Natural killer cell (primary cell): ENCODE data around the gene HRG. TPM values are rescaled to one million over a fixed set of nuclear protein-coding genes. Genes with fewer than 3 reads are reported as not detected.

Experiments used
- ATAC-seq, 3 donors: fragments of 150-1000 bp in 2 of 3; fragments of 200-7000 bp in 1 of 3; cut with Tn5 transposase; 1 replicate in 1 of 3; 2 replicates in 2 of 3; pipeline ENCODE4 v1.10.0; 2021; ENCODE audit warnings: mild to moderate bottlenecking in 2 of 3, moderate library complexity in 2 of 3
- DNase-seq, 2 donors: peaks; one replicate each; pipeline versions ENCODE4 v3.0.0 to v3.0.0-alpha.2; 2013 to 2021; ENCODE audit warnings: mixed read lengths in 1 of 2
- H3K27ac ChIP-seq: one replicate; pipeline ENCODE4 v1.5.1; 2013; ENCODE audit warnings: mild to moderate bottlenecking, low read length
- H3K27me3 ChIP-seq: one replicate; pipeline ENCODE4 v1.6.1; 2013; ENCODE audit warnings: low read length; ENCODE audit not compliant: control insufficient read depth, insufficient read depth
- H3K36me3 ChIP-seq: one replicate; pipeline ENCODE4 v1.6.1; 2013; ENCODE audit warnings: low read length; ENCODE audit not compliant: control insufficient read depth, insufficient read depth
- H3K4me1 ChIP-seq: one replicate; pipeline ENCODE4 v1.6.1; 2013; ENCODE audit warnings: low read length; ENCODE audit not compliant: control insufficient read depth, insufficient read depth
- H3K4me3 ChIP-seq: one replicate; pipeline ENCODE4 v1.5.1; 2013; ENCODE audit warnings: low read length
- H3K9me3 ChIP-seq: one replicate; pipeline ENCODE4 v1.6.1; 2013; ENCODE audit warnings: low read length; ENCODE audit not compliant: control insufficient read depth, insufficient read depth
- H3K27ac Mint-ChIP-seq, 2 donors: one replicate each; pipeline ENCODE4 v1.8.0; 2022; ENCODE audit warnings: mild to moderate bottlenecking in 2 of 2, mixed read lengths in 2 of 2, moderate library complexity in 1 of 2
- H3K27me3 Mint-ChIP-seq, 2 donors: one replicate each; pipeline ENCODE4 v1.8.0; 2022; ENCODE audit warnings: low read depth in 2 of 2, mixed read lengths in 2 of 2
- H3K36me3 Mint-ChIP-seq: one replicate; pipeline ENCODE4 v1.8.0; 2022; ENCODE audit warnings: mixed read lengths
- H3K4me1 Mint-ChIP-seq, 2 donors: one replicate each; pipeline ENCODE4 v1.8.0; 2022; ENCODE audit warnings: mixed read lengths in 2 of 2
- H3K4me3 Mint-ChIP-seq: one replicate; pipeline ENCODE4 v1.8.0; 2022; ENCODE audit warnings: mild to moderate bottlenecking, moderate library complexity, mixed read lengths
- H3K9me3 Mint-ChIP-seq, 2 donors: one replicate each; pipeline ENCODE4 v1.8.0; 2022; ENCODE audit warnings: mixed read lengths in 2 of 2
- CTCF ChIP-seq: fragments of 200-600 bp; IDR thresholded peaks from one replicate; pipeline ENCODE4 v1.8.0; 2022; ENCODE audit warnings: antibody characterized with exemption
- WGBS: methylation state at CpG from one replicate; pipeline ENCODE4 v1.1.7; 2013; ENCODE audit warnings: missing lambda C conversion rate; ENCODE audit not compliant: insufficient coverage; 5-methylcytosine and 5-hydroxymethylcytosine counted together
- intact Hi-C: fragments of 100-400 bp; cut with micrococcal nuclease; formaldehyde crosslinking; loops from one replicate; pipeline ENCODE4 v1.14.2; 2022
- total RNA-seq, 4 donors: library from RNA; stranded (reverse); fragments of 120-200 nt in 1 of 4; gene quantifications; one replicate each; pipeline versions ENCODE4 v1.2.3 to v1.2.4, GENCODE V29; 2013 to 2022

Gene HRG
- total RNA-seq, 3 donors from 2014 or later (not counting 1 experiment from before 2014, with no cell fraction given) = not detected

DNA sequence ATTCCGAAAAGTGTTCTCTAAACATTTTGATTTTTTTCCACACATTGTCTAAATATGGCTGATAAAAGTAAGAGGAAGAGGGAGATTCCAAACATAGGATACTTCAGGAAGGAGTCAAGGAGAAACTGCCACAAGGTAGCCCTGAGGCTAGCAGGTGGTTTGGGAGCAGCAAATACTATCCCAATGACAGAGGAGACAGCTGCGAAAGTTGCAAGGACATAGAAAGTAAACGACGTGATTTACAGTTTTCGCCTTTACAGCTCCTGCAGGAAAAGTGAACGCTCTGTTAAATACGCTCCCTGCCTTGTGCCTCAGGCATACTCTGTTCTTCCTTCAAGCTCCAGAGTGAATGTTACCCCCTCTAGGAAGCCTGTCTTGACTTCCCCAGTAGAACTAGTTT, 29.3 kb upstream of the HRG start:
- TF ChIP-seq CTCF = no peak
- Histone ChIP-seq H3K27ac (no peak overlapping the region), H3K27me3 (no peaks in the 10 kb centered on the region), H3K4me1 (no peaks in the 10 kb centered on the region), H3K4me3 (no peak overlapping the region), H3K9me3 (no peaks in the 10 kb centered on the region), H3K36me3 (no peaks in the 10 kb centered on the region)
- Mint-ChIP-seq H3K4me3 (no peak overlapping the region), H3K4me1 (no peaks in the 10 kb centered on the region), H3K27ac (no peak overlapping the region), H3K9me3 (no peaks in the 10 kb centered on the region), H3K27me3 (peaks cover 28 to 39% of the 10 kb centered on the region in 2 donors), H3K36me3 (no peaks in the 10 kb centered on the region)
- ATAC-seq (no peak), DNase-seq (no peak)
- WGBS = 87% methylated on average over 6 of the region's 7 CpGs
- intact Hi-C loops = no loop called here

DNA sequence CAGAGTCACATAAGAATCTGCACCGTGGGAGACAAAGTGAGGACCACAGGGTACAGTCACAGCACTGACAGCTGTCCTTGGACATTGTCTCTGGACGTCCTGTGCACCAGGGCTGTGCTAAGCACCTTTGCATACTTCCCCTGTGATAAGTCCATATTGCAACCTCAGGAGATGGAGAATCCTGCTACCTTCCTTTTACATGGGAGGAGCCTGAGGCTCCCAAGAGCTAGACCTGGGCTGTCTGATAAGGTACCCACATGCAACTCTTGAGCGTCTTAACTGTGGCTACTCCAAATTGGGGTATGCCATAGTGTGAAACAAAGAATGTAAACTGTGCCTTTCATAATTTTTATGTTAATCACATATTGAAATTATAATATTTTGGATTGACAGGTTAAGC, 28.1 kb upstream of the HRG start:
- DNase-seq (no peak), ATAC-seq (no peak)
- Histone ChIP-seq H3K4me3 (no peak overlapping the region), H3K9me3 (no peaks in the 10 kb centered on the region), H3K27me3 (no peaks in the 10 kb centered on the region), H3K36me3 (no peaks in the 10 kb centered on the region), H3K27ac (no peak overlapping the region), H3K4me1 (no peaks in the 10 kb centered on the region)
- H3K27me3 Mint-ChIP-seq = peaks cover 30 to 49% of the 10 kb centered on the region in 2 donors
- TF ChIP-seq CTCF = no peak
- WGBS = 70% methylated on average over 3 of the region's 3 CpGs
- no peaks in the 10 kb centered on the region for H3K36me3 Mint-ChIP-seq
- H3K4me3 Mint-ChIP-seq = no peak overlapping the region
- intact Hi-C loops = no loop called here
- H3K4me1 Mint-ChIP-seq = no peaks in the 10 kb centered on the region
- H3K27ac Mint-ChIP-seq = no peak overlapping the region
- no peaks in the 10 kb centered on the region for H3K9me3 Mint-ChIP-seq

- DNase-seq (no peak), ATAC-seq (no peak)
- no peak for TF ChIP-seq CTCF
- Mint-ChIP-seq H3K27me3 (peaks cover 33 to 55% of the 10 kb centered on the region in 2 donors), H3K27ac (no peak overlapping the region), H3K9me3 (no peaks in the 10 kb centered on the region), H3K4me1 (peaks cover 0 to 1% of the 10 kb centered on the region in 2 donors), H3K36me3 (no peaks in the 10 kb centered on the region), H3K4me3 (no peak overlapping the region)
- 87% methylated on average over 2 of the region's 2 CpGs for WGBS
- peaks cover 2% of the 10 kb centered on the region for H3K4me1 ChIP-seq
- H3K36me3 ChIP-seq = no peaks in the 10 kb centered on the region
- no peaks in the 10 kb centered on the region for H3K9me3 ChIP-seq
- no peaks in the 10 kb centered on the region for H3K27me3 ChIP-seq
- no peak overlapping the region for H3K4me3 ChIP-seq
- intact Hi-C loops = no loop called here
- no peak overlapping the region for H3K27ac ChIP-seq
These were observed 27.6 kb upstream of the HRG start for GRCh38 chr3:186638259-186638658.

GRCh38 chr3:186639778-186640472, 25.9 kb upstream of the HRG start, which contains the start of gene FETUB:
Gene FETUB, plus strand, starts transcription at chr3:186640399. Its CDS starts 62 bp downstream, at chr3:186640461.
- no peaks in the 10 kb centered on the region for H3K36me3 Mint-ChIP-seq
- H3K9me3 Mint-ChIP-seq = no peaks in the 10 kb centered on the region
- Histone ChIP-seq H3K4me3 (no peak within 1 kb of the TSS), H3K9me3 (no peaks in the 10 kb centered on the region), H3K4me1 (peaks cover 5% of the 10 kb centered on the region), H3K27ac (no peak within 1 kb of the TSS), H3K27me3 (no peaks in the 10 kb centered on the region), H3K36me3 (no peaks in the 10 kb centered on the region)
- no peak within 1 kb of the TSS for H3K4me3 Mint-ChIP-seq
- no peak for DNase-seq
- TF ChIP-seq CTCF = no peak
- intact Hi-C loops = no loop called here
- no peak for ATAC-seq
- peaks cover 0 to 6% of the 10 kb centered on the region in 2 donors for H3K4me1 Mint-ChIP-seq
- 89% methylated on average over 1 of the region's 1 CpG for WGBS
- peaks cover 35 to 60% of the 10 kb centered on the region in 2 donors for H3K27me3 Mint-ChIP-seq
- no peak within 1 kb of the TSS for H3K27ac Mint-ChIP-seq
